ENCODE measurements around the gene PCDHA6.

- no peak for TF ChIP-seq NFYA (IDR thresholded peaks at IDR 0.05; ENCODE audit: borderline replicate concordance, low read depth, low read length)
- no peak for TF ChIP-seq SUPT20H (IDR thresholded peaks at IDR 0.05; ENCODE audit: borderline replicate concordance, control insufficient read depth, low read depth, low read length)
- TF ChIP-seq REST (IDR thresholded peaks at IDR 0.05; ENCODE audit: low read depth, low read length) = no peak
- no peak for TF ChIP-seq POLR2AphosphoS5 (IDR thresholded peaks at IDR 0.05; ENCODE audit: low read length)
Measured at GRCh38 chr5:140802781-140803271, 24.9 kb upstream of the PCDHA6 start.

All from GM12878 (cell line).